Measurements from ENCODE around the gene EIF1.

The EIF1 gene

DNA sequence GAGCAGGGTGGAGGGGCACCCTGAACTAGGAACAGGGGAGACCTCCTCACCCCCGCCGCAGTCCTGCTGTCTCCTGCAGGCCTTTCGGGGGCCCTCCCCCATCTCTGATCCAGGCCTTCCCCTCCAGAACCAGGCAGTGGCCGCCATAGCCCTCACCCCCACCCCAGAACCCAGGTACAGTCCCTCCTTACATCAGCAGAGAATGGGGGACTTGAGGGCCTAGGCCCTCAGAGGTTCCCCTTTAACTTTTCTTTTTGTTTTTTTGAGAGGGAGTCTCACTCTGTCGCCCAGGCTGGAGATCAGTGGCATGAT, 50.1 kb downstream of the EIF1 start:
- no peak overlapping the region for H3K27ac Mint-ChIP-seq
- DNase-seq (ENCODE audit: low spot score in 2 of 2) (no peak), ATAC-seq (ENCODE audit: low read depth) (no peak)
- H3K4me1 Mint-ChIP-seq = peaks cover 5% of the 10 kb centered on the region
- no peak overlapping the region for H3K4me3 Mint-ChIP-seq
- peaks cover 17% of the 10 kb centered on the region for H3K27me3 Mint-ChIP-seq
- H3K9me3 Mint-ChIP-seq = no peaks in the 10 kb centered on the region
- no peaks in the 10 kb centered on the region for H3K36me3 Mint-ChIP-seq

DNA sequence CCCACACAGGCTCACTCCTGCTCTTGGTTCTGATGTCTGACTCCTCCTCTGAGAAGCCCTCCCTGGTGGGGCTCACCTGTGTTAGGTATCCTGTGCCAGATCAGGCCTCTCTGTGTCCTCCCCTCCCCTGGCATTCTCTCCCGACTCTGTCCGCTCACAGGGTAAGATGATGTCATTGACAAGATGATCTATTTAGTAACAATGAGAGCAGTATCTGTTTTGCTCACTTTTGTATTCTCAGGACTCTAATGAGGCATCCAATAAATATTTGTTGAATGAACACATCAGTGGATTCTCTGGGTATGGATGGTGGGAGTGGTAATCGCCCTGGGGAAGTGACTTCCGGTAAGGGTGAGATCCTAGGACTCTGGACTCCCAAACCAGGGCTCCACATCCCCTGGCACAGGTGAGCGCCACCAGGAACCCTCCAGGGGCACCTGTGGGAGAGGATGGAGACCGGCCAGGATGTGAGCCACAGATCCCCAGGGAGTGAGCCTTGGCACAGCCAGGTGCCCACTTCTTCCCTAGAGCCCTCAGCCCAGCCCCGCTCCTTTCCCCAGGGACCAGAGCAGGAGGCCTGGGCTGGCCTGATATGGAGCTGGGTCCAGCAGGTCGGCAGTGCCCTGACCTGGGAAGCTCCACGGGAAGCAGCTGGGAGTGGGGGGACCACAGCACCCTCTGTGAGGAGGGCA, 51.1 kb downstream of the EIF1 start:
- DNase-seq (ENCODE audit: low spot score in 2 of 2) = no peak
- H3K4me3 Mint-ChIP-seq = no peak overlapping the region
- no peak overlapping the region for H3K27ac Mint-ChIP-seq
- H3K9me3 Mint-ChIP-seq = no peaks in the 10 kb centered on the region
- peaks cover 13% of the 10 kb centered on the region for H3K27me3 Mint-ChIP-seq
- no peak for ATAC-seq (ENCODE audit: low read depth)
- peaks cover 5% of the 10 kb centered on the region for H3K4me1 Mint-ChIP-seq
- no peaks in the 10 kb centered on the region for H3K36me3 Mint-ChIP-seq

GRCh38 chr17:41740506-41740905, 51.8 kb downstream of the EIF1 start:
- ATAC-seq (ENCODE audit: low read depth) (no peak), DNase-seq (ENCODE audit: low spot score in 2 of 2) (no peak)
- Mint-ChIP-seq H3K4me3 (no peak overlapping the region), H3K9me3 (no peaks in the 10 kb centered on the region), H3K27ac (no peak overlapping the region), H3K36me3 (no peaks in the 10 kb centered on the region), H3K27me3 (peaks cover 11% of the 10 kb centered on the region), H3K4me1 (peaks cover 2% of the 10 kb centered on the region)

- ATAC-seq (ENCODE audit: low read depth) (no peak), DNase-seq (ENCODE audit: low spot score in 2 of 2) (no peak)
- no peak overlapping the region for H3K27ac Mint-ChIP-seq
- peaks cover 5% of the 10 kb centered on the region for H3K4me1 Mint-ChIP-seq
- H3K9me3 Mint-ChIP-seq = no peaks in the 10 kb centered on the region
- H3K36me3 Mint-ChIP-seq = no peaks in the 10 kb centered on the region
- H3K27me3 Mint-ChIP-seq = peaks cover 10% of the 10 kb centered on the region
- no peak overlapping the region for H3K4me3 Mint-ChIP-seq
Measured at GRCh38 chr17:41741709-41742108, 53.0 kb downstream of the EIF1 start.
